Kidney (tissue), 14 donors: ENCODE data around the gene FAM222A. TPM values are rescaled to one million over a fixed set of nuclear protein-coding genes. Genes with fewer than 3 reads are reported as not detected.

ENCODE experiments used
- DNase-seq, 5 donors: peaks; one replicate each; pipeline ENCODE4 v3.0.0-alpha.2; 2013 to 2020
- FAIRE-seq: peaks from 2 replicates; lab custom pipeline; 2012; peaks lifted over from hg19 to GRCh38; lab: Jason Lieb, UNC
- H3K27ac ChIP-seq, 2 donors: one replicate each; pipeline ENCODE4 v1.7.0; 2013; ENCODE audit warnings: low read depth in 2 of 2, low read length in 2 of 2, inconsistent platforms in 1 of 2
- H3K27me3 ChIP-seq: one replicate; pipeline ENCODE4 v1.7.1; 2013; ENCODE audit warnings: low read length, inconsistent platforms; ENCODE audit not compliant: control insufficient read depth, insufficient read depth
- H3K36me3 ChIP-seq, 3 donors: one replicate each; pipeline versions ENCODE4 v1.7.0 to v1.7.1; 2013; ENCODE audit warnings: low read length in 3 of 3, control low read depth in 1 of 3, inconsistent platforms in 1 of 3; ENCODE audit not compliant: insufficient read depth in 3 of 3, control insufficient read depth in 2 of 3
- H3K4me1 ChIP-seq, 3 donors: one replicate each; pipeline versions ENCODE4 v1.7.0 to v1.7.1; 2013; ENCODE audit warnings: low read length in 3 of 3, inconsistent platforms in 1 of 3, low read depth in 1 of 3; ENCODE audit not compliant: control insufficient read depth in 2 of 3, insufficient read depth in 2 of 3
- H3K4me3 ChIP-seq, 3 donors: one replicate each; pipeline versions ENCODE4 v1.7.0 to v1.8.1; 2013; ENCODE audit warnings: low read length in 3 of 3, control low read depth in 1 of 3, inconsistent platforms in 1 of 3
- H3K9ac ChIP-seq, 3 donors: one replicate each; pipeline versions ENCODE4 v1.7.0 to v1.7.1; 2013; ENCODE audit warnings: low read length in 3 of 3, control low read depth in 1 of 3, inconsistent platforms in 1 of 3
- H3K9me3 ChIP-seq, 3 donors: one replicate each; pipeline versions ENCODE4 v1.7.0 to v1.7.1; 2013; ENCODE audit warnings: low read length in 3 of 3, control low read depth in 1 of 3, inconsistent platforms in 1 of 3; ENCODE audit not compliant: control insufficient read depth in 2 of 3, insufficient read depth in 1 of 3
- CTCF ChIP-seq: IDR thresholded peaks from 3 replicates; pipeline ENCODE4 v1.5.1; 2012; ENCODE audit warnings: mild to moderate bottlenecking, moderate library complexity, borderline replicate concordance; ENCODE audit not compliant: insufficient read depth; ENCODE audit errors: extremely low read depth
- intact Hi-C: fragments of 100-400 bp; cut with DNase I; formaldehyde crosslinking; loops from one replicate; pipeline ENCODE4 v1.11.1; 2022
- polyA plus RNA-seq: library from polyadenylated mRNA; stranded (reverse); fragments of 350-450 nt; fragmentation: Illumina TruSeq; extraction: RNeasy Lipid Tissue Mini Kit (QIAGEN cat#74804); gene quantifications from one replicate; pipeline ENCODE4 v1.2.3, GENCODE V29; 2014; ENCODE audit warnings: low read depth, low replicate concordance; ENCODE audit not compliant: insufficient read depth
- total RNA-seq: library from RNA; stranded (reverse); fragmentation: NEBNext Ultra II Directional; extraction: Animal tissue kit (Norgen Biotek cat#: 25700); gene quantifications from one replicate; pipeline ENCODE4 v1.2.1, GENCODE V29; 2021
- donor health status: control.
- donor health status: control.
- donor health status: control.
- donor health status: control.
- donor health status: control.
- donor health status: DM: yes; HTN: yes; CAD: no.
- donor health status: Normal renal cell carcinoma (clear cell type).

Gene FAM222A
- total and polyA plus RNA-seq, 2 donors from 2014 or later = 3.7 to 12.5 TPM

DNA sequence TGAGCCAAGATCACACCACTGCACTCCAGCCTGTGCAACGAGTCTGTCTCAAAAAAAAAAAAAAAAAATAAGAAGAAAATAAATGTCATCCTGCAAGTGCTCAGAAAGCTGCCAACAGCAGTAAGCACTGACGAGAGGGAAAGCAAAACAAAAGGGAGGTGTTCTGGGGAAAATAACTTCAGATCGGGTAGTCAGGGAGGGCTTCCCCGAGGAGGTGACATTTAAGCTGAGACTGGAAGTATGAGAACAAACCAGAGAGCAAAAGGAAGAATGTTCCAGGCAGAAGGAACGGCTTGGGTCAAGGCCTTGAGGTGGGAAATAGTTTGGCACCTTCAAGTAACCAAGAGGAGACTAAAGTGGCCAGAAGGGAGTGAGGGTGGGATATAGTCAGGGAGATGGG is 4.7 kb upstream of the FAM222A start:
- Histone ChIP-seq H3K27ac (no peak overlapping the region), H3K4me3 (no peak overlapping the region), H3K27me3 (no peaks in the 10 kb centered on the region), H3K9ac (no peak overlapping the region), H3K4me1 (peaks cover 0 to 6% (median 4%) of the 10 kb centered on the region in 3 donors), H3K9me3 (no peaks in the 10 kb centered on the region), H3K36me3 (no peaks in the 10 kb centered on the region)
- TF ChIP-seq CTCF = no peak
- DNase-seq (no peak), FAIRE-seq (no peak)
- intact Hi-C loops = no loop called here

- Histone ChIP-seq H3K36me3 (no peaks in the 10 kb centered on the region), H3K4me3 (no peak overlapping the region), H3K4me1 (peaks cover 0 to 6% (median 4%) of the 10 kb centered on the region in 3 donors), H3K27ac (no peak overlapping the region), H3K9me3 (no peaks in the 10 kb centered on the region), H3K9ac (no peak overlapping the region), H3K27me3 (no peaks in the 10 kb centered on the region)
- no peak for FAIRE-seq
- no peak for TF ChIP-seq CTCF
- DNase-seq = peak in 1 of 5 donors; percentile 68
- intact Hi-C loops = no loop called here
Observed at GRCh38 chr12:109709401-109709991, 4.1 kb upstream of the FAM222A start.

GRCh38 chr12:109710205-109710746 is 3.3 kb upstream of the FAM222A start:
- no peak for TF ChIP-seq CTCF
- no peak overlapping the region for H3K9ac ChIP-seq
- H3K4me3 ChIP-seq = no peak overlapping the region
- no peaks in the 10 kb centered on the region for H3K36me3 ChIP-seq
- intact Hi-C loops = no loop called here
- no peaks in the 10 kb centered on the region for H3K27me3 ChIP-seq
- DNase-seq (peak in 1 of 5 donors; percentile 0), FAIRE-seq (no peak)
- H3K27ac ChIP-seq = no peak overlapping the region
- peaks cover 0 to 8% (median 4%) of the 10 kb centered on the region in 3 donors for H3K4me1 ChIP-seq
- H3K9me3 ChIP-seq = no peaks in the 10 kb centered on the region
